ENCODE measurements around the gene CPLANE2.
"Not testable (repeated sequence)": the region's sequence is repeated elsewhere in the genome, so short reads cannot be mapped to it uniquely, and the experiment has no call there.

Gene CPLANE2

DNA sequence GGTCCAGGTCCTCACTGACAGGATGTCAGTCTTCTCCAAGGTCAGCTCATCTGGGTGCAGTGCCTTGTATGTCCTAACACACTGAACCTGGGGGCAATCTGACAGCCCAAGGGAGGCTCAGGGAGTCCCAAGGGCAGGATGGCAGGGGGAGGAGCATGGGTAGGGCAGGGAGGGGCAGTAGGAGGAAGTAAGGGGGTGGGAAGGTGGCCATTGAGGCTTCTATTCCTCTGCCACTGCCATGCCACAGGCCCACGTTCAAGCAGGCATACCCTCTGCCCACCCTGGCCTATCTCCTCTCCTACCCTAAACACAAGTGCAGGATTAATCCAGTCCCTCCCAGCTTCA is 37.9 kb downstream of the CPLANE2 start:
- no peak overlapping the region for H3K4me3 ChIP-seq (ENCODE audit: low read length)
- DNase-seq (ENCODE audit: low read depth, low spot score), result no peak

DNA sequence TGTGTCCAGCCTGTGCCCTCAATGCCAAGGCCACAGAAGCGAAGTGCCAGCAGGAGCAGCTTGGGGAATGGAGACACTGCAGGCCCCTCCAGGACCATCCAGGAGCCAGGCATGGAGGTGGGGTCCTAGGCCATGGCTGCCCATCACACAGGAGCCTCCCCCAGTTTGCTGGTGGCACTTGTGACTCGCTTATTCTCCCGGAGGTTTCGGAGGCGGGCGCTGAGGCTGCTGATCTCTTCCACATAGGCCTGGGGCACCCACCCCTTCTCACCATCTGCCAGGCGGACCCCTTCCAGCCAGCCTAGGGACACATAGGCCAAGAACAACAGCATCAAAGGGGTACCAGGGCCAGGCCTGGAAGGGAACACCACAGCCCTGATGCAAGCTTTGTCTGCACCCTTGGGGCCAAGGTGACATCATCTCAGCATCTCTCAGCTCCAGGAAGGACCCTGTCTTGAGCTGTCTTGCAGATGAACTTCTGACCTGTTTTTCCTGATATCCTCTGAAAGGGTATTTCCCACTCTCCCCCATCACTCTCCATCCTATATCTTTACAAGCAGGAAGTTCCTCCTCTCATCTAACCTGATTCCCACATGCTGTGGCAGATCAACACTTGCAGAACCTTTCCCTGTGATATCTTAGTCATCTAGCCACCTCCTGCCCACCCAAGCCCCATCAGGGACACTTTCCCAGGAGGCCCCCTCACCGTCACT is 38.4 kb downstream of the CPLANE2 start:
- no peak overlapping the region for H3K4me3 ChIP-seq (ENCODE audit: low read length)
- no peak for DNase-seq (ENCODE audit: low read depth, low spot score)

DNA sequence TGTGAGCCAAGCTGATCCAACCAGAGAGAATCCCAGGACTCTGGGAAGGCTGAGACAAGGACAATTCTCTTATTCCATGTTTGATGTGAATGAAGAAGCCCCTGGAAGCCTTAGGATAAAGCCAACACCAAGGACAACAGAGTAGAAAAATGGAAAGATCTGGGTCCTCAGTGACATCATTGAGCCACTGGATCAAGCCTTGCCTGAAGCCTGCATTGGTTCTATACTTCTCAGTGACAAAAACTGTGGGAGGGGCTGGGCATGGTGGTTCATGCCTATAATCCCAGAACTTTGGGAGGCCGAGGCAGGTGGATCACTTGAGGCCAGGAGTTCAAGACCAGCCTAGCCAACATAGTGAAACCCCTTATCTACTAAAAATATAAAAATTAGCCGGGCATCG is 40.1 kb downstream of the CPLANE2 start:
- no peak for DNase-seq (ENCODE audit: low read depth, low spot score)
- no peak overlapping the region for H3K4me3 ChIP-seq (ENCODE audit: low read length)

DNA sequence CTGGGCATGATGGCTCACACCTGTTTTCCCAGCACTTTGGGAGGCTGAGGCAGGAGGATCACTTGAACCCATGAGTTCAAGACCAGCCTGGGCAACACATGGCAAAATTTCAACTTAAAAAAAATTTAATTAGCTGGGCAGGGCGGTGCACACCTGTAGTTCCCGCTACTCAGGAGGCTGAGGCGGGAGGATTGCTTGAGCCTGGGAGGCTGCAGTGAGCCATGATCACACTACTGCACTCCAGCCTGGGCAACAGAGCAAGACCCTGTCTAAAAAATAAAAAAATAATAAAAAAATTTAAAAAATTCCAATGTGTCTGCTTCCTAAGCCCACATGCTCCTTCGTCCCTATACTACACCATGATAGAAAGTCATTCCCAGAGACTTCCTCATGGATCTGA is 40.8 kb downstream of the CPLANE2 start:
- not testable (repeated sequence) for H3K4me3 ChIP-seq (ENCODE audit: low read length); DNase-seq (ENCODE audit: low read depth, low spot score)

DNA sequence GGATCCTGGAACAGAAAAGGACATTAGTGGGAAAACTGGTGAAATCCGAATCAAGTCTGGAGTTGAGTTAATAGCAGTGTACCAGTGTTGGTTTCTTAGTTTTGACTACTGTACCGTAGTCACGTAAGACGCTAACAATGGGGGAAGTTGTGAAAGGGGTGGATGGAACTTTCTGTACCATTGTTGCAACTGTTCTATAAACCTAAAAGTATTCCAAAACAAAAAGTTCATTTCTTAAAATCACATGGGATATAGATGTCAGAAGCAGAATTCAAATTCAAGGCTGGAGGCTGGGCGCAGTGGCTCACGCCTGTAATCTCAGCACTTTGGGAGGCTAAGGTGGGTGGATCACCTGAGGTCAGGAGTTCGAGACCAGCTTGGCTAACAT is 41.5 kb downstream of the CPLANE2 start:
- no peak overlapping the region for H3K4me3 ChIP-seq (ENCODE audit: low read length)
- DNase-seq (ENCODE audit: low read depth, low spot score), result no peak

DNA sequence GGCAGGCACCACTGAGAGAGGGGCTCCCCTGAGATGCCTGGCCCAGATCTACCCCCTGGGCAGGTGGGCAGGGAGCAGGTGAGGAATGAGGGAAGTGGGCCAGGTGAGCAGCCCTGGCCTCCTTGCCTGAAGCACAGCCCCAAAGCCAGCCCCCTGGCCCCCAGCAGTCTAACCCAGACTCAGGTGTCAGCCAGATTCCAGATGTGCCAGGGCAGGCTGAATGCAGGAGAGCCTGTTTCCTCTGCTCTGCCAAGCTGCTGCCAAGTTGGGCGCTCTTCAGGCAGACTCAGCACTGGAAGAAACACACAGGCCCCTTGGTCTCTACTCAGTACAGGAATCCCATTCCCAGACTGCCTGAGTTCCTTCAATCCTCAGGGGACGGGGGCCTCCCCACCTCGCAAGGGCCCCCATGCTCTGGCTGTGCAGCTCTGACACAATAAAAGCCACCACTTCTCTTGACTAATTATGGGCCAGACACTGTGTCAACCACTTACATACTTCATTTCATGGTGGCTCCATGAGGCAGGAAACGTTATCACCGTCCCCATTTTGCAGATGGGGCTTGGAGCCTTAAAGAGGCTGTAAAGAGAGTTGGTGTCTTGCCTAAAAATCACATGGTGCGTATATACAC is 45.0 kb downstream of the CPLANE2 start:
- DNase-seq (ENCODE audit: low read depth, low spot score), result no peak
- H3K4me3 ChIP-seq (ENCODE audit: low read length), result no peak overlapping the region

DNA sequence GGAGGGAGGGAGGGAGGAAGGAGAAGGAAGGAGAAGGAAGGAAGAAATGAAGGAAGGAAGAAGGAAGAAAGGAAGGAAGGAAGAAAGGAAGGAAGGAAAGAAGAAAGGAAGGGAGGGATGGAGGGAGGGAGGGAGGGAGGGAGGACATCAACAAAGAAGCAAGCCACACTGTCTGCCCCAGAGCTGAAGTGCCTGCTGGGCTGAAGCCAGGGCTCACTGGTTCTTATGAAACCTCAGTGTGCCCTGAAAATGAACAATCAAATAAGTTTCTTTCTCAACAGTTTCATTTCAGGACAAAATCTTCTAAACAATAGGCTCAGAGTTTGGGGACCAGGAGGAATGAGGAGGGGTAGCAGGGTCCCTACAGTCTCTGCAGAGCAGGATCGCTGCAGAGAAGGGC is 45.7 kb downstream of the CPLANE2 start:
- no peak overlapping the region for H3K4me3 ChIP-seq (ENCODE audit: low read length)
- DNase-seq (ENCODE audit: low read depth, low spot score), result no peak

DNA sequence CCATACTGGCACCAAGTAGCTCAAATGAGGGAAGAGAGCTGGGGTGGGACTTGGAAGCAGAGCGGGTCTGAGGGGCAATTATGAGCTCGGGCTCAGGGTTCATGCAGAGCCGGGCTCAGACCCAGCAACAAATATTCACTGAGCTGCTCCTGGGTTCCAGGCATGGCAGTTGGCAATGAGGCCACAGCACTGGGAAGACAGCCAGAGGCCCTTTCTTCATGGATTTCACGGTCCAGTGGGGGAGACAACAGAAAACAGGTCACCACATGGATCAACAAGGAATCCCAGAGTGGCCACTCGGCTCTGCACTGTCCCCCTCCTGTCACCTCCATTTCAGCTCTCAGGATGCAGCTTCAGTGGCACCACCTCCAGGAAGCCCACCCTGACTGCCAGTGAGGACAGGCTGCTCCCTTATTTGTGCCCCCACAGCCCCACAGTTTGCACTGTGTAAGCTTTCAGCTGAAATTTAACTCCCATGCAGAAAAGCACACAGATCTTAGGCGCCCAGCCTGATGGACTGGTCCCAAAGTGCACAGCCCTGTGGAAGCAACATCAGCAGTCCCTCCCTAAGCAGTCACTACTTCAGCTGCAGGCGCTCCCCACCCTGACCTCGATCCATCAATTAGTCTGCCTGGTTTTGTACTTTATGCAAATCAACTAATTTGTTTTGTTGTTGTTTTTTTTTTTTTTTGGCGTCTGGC is 46.9 kb downstream of the CPLANE2 start:
- H3K4me3 ChIP-seq (ENCODE audit: low read length), result no peak overlapping the region
- no peak for DNase-seq (ENCODE audit: low read depth, low spot score)

DNA sequence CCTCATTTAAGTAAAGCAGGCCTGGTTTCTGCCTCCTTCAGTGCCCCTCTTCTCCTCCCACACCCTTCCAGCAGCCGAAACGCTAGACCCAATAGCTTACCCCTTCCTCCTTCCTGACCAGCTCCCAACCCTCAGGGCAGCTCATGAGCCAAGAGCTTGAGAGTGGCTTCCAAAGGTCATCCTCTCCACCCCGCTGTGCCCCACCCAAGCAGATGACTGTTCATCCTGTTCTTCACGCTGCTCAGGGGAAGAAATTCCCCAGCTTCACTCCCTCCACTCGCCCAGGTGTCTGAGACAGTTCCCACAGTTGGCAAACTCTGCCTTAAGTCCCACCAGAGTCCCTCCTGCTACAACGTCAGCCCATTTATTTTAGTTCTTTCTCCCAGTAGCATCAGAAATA is 48.0 kb downstream of the CPLANE2 start:
- no peak for DNase-seq (ENCODE audit: low read depth, low spot score)
- H3K4me3 ChIP-seq (ENCODE audit: low read length), result no peak overlapping the region

DNA sequence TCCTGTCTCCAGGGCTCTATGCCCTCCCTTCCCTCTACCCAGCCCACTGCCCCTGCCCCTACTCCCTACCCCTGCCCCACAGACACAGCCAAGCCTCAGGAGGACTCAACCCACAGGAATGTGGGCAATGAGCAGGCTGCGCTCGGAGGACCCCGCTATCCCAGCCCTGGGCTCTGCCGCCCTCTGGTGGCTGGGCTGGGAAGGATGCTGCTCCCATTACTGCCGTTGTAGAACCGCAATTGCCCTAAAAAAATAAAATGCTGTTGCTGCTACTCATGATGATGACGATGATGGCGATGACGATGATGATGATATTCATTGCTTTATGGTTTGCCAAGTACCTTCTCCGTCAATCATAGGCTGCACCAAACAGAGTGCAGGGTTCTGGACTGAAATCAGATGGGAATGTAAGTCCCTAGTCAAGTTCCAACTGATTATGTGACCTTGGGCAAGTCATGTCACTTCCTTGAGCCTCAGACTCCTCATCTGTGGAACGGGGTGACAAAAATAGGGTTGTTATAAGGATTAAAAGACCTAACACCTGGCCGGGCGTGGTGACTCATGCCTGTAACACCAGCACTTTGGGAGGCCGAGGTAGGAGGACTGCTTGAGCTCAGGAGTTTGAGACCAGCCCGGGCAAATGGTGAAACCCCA is 49.1 kb downstream of the CPLANE2 start:
- peak; percentile 37 for DNase-seq (ENCODE audit: low read depth, low spot score)

DNA sequence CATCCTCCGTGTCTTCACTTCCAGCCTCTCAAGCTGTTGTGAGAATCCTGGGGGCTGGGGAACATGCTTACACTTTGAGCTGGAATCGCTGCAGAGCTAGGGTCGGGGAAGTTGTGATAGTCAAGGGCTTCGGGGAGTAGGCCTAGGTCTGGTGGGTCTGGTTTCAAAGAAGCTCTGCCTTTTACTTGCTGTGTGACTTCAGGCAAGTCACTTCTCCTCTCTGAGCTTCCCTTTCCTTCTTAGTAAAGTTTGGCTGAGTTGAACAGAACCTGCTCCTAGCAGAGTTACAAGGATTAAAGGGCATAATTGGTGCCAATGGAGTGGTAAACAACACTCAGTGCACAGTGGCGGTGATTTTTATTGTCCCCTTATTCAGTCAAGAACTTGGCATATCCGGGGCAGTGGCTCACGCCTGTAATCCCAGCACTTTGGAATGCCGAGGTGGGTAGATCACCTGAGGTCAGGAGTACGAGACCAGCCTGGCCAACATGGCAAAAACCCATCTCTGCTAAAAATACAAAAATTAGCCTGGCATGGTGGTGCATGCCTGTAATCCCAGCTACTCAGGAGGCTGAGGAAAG is 50.2 kb downstream of the CPLANE2 start:
- no peak overlapping the region for H3K4me3 ChIP-seq (ENCODE audit: low read length)
- no peak for DNase-seq (ENCODE audit: low read depth, low spot score)

More for the DNA sequence above, 49.1 kb downstream of the CPLANE2 start:
- no peak overlapping the region for H3K4me3 ChIP-seq (ENCODE audit: low read length)

DNA sequence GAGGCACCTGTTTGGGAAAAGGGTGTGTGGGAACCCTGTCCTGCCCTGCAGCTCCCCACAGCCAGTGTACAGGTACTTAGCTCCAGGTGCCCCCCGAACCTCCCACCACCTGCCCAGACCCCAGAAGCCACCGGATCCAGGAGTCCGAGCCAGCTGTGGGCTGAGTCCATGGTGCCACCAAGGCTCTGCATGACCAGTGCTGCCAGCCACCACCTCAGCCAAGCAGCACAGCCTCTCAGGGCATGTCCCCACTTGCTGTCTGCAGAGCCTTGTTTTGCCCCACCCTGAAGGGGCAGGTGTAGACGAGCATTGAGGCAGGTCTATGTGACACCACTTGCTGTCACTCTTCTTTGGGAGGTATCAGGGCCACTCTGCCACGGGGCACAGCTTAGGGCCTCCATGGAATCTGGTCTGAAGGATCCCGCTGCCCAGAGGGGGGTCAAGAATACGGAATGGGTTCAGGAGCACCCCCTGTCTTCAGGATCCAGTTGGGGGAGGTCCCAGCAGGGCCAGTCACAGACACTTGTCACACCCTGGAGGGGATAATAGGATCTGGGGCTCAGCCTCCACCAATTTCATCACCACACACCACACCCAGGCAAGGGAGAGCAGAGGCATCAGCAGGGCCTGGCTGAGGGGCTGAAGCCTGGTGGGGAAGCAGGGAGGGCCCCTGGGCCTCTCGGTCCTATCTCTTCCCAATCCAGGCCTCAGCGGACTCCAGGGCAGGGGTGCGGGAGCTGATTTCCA is 52.3 kb downstream of the CPLANE2 start:
- no peak overlapping the region for H3K4me3 ChIP-seq (ENCODE audit: low read length)
- DNase-seq (ENCODE audit: low read depth, low spot score), result no peak

DNA sequence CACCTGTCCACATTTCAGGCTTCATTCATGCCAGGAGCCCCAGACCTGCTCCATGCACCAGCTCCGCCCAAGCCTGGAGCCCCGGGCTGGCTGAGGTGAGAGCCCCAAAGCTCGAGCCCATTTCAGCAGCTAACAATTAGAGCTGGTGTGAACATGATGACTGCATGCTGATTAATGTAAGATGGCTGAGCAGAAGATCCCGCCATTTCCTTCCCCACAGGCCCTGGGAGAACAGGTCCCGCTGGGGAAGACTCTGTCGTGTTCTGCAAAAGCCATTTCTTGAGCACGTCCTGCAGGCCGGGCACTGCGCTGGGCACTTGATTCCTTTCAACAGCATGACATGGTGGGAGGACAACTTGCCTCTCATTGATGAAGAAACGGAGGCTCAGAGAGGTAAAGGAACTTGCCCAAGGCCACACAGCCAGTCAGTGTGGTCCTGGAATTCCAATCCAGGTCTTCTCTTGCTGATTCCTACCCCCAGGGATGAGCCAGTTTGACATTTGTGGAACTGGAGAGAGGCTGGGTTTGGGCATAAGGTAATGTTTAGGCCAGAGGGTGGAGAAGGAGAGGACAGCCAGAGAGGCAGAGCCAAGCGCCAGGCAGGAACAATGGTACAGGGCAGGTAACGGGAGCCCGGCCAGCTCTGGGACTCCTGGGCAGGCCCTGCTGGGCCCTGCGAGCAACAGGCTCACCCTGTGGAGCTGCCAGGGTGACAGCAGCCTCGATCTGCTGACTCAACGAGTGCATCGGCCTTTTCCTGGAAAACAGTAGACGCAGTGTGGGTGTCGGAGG is 53.0 kb downstream of the CPLANE2 start:
- no peak for DNase-seq (ENCODE audit: low read depth, low spot score)
- no peak overlapping the region for H3K4me3 ChIP-seq (ENCODE audit: low read length)

DNA sequence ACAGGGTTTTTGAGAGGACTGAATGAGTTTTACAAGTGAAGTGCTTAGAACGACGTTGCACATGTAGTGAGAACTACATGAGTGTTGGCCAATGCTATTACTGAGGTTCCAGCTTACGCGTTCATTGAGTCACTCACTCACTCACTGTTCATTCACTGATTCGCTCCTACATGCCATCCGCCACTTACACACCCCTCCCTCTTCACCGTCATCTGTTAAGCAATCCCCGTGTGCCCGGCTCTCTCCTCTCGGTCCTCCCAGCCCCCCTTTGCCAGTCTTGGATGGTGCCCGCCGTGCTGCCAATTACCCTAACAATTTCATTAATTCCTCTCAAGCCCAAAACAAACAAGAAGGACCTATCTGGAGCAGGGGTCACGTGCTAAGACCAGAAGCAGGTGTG is 53.8 kb downstream of the CPLANE2 start:
- no peak for DNase-seq (ENCODE audit: low read depth, low spot score)

DNA sequence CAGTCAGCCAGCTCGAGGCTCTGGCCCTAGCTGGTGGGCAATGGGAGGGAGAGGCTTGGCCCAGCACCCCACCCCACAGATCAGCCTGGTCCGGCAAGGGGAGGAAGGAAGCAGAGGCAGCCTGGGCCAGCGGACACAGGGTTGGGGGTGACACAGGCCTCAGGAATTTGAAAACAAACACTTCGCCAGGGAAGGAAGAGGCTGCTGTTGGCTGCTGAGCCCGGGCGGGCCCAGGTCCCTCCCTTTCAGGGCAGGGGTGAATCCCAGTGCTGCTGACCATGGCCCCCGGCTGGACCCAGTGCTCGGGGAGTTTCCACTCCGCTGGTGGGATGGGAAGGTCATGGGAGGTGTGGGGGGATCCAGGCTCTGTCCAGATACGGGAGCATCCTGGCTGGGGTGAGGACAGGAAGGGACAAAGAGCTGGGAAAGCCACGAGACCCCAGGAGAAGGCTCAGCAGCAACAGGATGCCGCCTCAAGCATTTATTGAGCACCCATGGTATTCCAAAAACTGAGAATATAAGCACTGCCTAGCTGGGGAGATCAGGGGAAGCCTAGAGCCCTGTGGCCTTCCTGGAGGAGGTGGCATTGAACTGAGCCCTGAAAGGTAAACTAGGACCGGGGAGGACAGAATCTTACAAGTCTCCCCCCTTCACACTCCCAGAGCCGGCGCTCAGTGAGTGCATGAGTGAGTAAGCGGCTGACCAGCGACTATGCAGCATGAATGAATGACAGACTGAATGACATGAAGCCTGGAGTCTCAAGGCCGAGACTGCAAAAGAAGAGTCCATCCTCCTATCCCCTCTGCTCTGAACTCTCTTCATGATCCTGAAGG is 54.9 kb downstream of the CPLANE2 start:
- DNase-seq (ENCODE audit: low read depth, low spot score), result no peak
- no peak overlapping the region for H3K4me3 ChIP-seq (ENCODE audit: low read length)

More for the DNA sequence above, 53.8 kb downstream of the CPLANE2 start:
- H3K4me3 ChIP-seq (ENCODE audit: low read length), result no peak overlapping the region
